Hematopoietic multipotent progenitor cell treated with erythropoietin and hydrocortisone succinate and interleukin-3 and kit ligand, for 17 days (in vitro differentiated cells): Measurements from ENCODE around the gene NMNAT3.

Experiments
- DNase-seq: peaks from one replicate; pipeline ENCODE4 v3.0.0-alpha.2; 2015; ENCODE audit warnings: low spot score

NMNAT3 gene

GRCh38 chr3:139577909-139578308, 99.9 kb downstream of the NMNAT3 start:
- DNase-seq, result no peak

GRCh38 chr3:139577346-139577745, 100.4 kb downstream of the NMNAT3 start:
- DNase-seq, result no peak

- no peak for DNase-seq
These were observed 103.5 kb downstream of the NMNAT3 start for GRCh38 chr3:139574026-139574947.

- no peak for DNase-seq
These were observed 104.7 kb downstream of the NMNAT3 start for GRCh38 chr3:139572847-139573672.

GRCh38 chr3:139571711-139572110, 106.1 kb downstream of the NMNAT3 start:
- DNase-seq, result no peak

- no peak for DNase-seq
These were observed 113.4 kb downstream of the NMNAT3 start for GRCh38 chr3:139564294-139564861.

- no peak for DNase-seq
These were observed 115.7 kb downstream of the NMNAT3 start for GRCh38 chr3:139561959-139562676.

- DNase-seq, result no peak
These were observed 116.4 kb downstream of the NMNAT3 start for GRCh38 chr3:139561255-139561817.

GRCh38 chr3:139560411-139560810, 117.4 kb downstream of the NMNAT3 start:
- no peak for DNase-seq

- no peak for DNase-seq
These were observed 118.2 kb downstream of the NMNAT3 start for GRCh38 chr3:139559541-139559940.

GRCh38 chr3:139558351-139559266, 119.2 kb downstream of the NMNAT3 start:
- DNase-seq, result no peak

GRCh38 chr3:139557041-139557440, 120.7 kb downstream of the NMNAT3 start:
- no peak for DNase-seq

GRCh38 chr3:139555249-139555648, 122.5 kb downstream of the NMNAT3 start:
- no peak for DNase-seq

GRCh38 chr3:139554628-139555027, 123.1 kb downstream of the NMNAT3 start:
- no peak for DNase-seq

GRCh38 chr3:139552632-139553365, 125.0 kb downstream of the NMNAT3 start:
- no peak for DNase-seq

GRCh38 chr3:139548801-139549200, 129.0 kb downstream of the NMNAT3 start:
- DNase-seq, result no peak

- DNase-seq, result no peak
These were observed 130.1 kb downstream of the NMNAT3 start for GRCh38 chr3:139547666-139548065.

- DNase-seq, result no peak
These were observed 131.0 kb downstream of the NMNAT3 start for GRCh38 chr3:139546772-139547171.

GRCh38 chr3:139541532-139542288, 136.1 kb downstream of the NMNAT3 start:
- no peak for DNase-seq
